K562 (cell line): ENCODE results near the gene MAP3K6. TPM values are rescaled to one million over a fixed set of nuclear protein-coding genes. Genes with fewer than 3 reads are reported as not detected.

Source experiments
- CTCF ChIP-seq, 3 experiments: IDR thresholded peaks in 2 of 3; conservative IDR thresholded peaks in 1 of 3; 2 replicates each; pipeline ENCODE4 v1.5.1; 2011 to 2012; ENCODE audit warnings: low read length in 3 of 3, mild to moderate bottlenecking in 3 of 3, control low read depth in 2 of 3, improper control_type of control experiment in 1 of 3, inconsistent platforms in 1 of 3, low read depth in 1 of 3, mixed read lengths in 1 of 3, moderate library complexity in 1 of 3; ENCODE audit not compliant: insufficient read depth in 2 of 3
- CXXC5 ChIP-seq: fragments of 250-450 bp; sonication (Bioruptor Pico); IDR thresholded peaks from 2 replicates; pipeline ENCODE4 v1.8.0; 2022; ENCODE audit warnings: inconsistent platforms, mild to moderate bottlenecking, moderate library complexity
- JUND ChIP-seq, 2 experiments: IDR thresholded peaks; 2 replicates in 1 of 2; 3 replicates in 1 of 2; pipeline ENCODE4 v1.6.1; 2011; ENCODE audit warnings: borderline replicate concordance in 2 of 2, low read depth in 2 of 2, low read length in 2 of 2, improper control_type of control experiment in 1 of 2, missing biosample characterization in 1 of 2, missing genetic modification characterization in 1 of 2, missing genetic modification reagents in 1 of 2
- L3MBTL2 ChIP-seq: fragments of 450-650 bp; IDR thresholded peaks from 2 replicates; pipeline ENCODE4 v1.6.1; 2016; ENCODE audit warnings: mild to moderate bottlenecking, moderate library complexity
- MTA3 ChIP-seq: fragments of 450-650 bp; formaldehyde crosslinking; IDR thresholded peaks from 2 replicates; pipeline ENCODE4 v1.6.1; 2017; ENCODE audit warnings: mild to moderate bottlenecking, borderline replicate concordance
- MYNN ChIP-seq, 2 experiments: sonication (generic); formaldehyde crosslinking in 1 of 2; IDR thresholded peaks; 2 replicates each; pipeline versions ENCODE4 v1.5.0 to v1.6.1; 2016 to 2020; ENCODE audit warnings: antibody characterized with exemption in 1 of 2, missing genetic modification reagents in 1 of 2
- NR4A1 ChIP-seq, 2 experiments: fragments of 250-450 bp in 1 of 2; fragments of 450-650 bp in 1 of 2; sonication (Bioruptor Pico) in 1 of 2; IDR thresholded peaks; 2 replicates each; pipeline versions ENCODE4 v1.4.0 to v1.6.1; 2016 to 2020; ENCODE audit warnings: mild to moderate bottlenecking in 2 of 2, missing compliant biosample characterization in 1 of 2, missing genetic modification characterization in 1 of 2, moderate library complexity in 1 of 2
- RFX5 ChIP-seq: IDR thresholded peaks from 2 replicates; pipeline ENCODE4 v1.6.1; 2011; ENCODE audit warnings: low read depth, mild to moderate bottlenecking, improper control_type of control experiment, low read length
- RNF2 ChIP-seq: sonication (generic); IDR thresholded peaks from 2 replicates; pipeline ENCODE4 v1.6.1; 2016
- SMAD4 ChIP-seq: fragments of 250-450 bp; sonication (Bioruptor Pico); conservative IDR thresholded peaks from 2 replicates; pipeline ENCODE4 v1.8.0; 2021; ENCODE audit warnings: inconsistent platforms, mild to moderate bottlenecking, moderate library complexity
- SMARCE1 ChIP-seq: fragments of 450-650 bp; IDR thresholded peaks from 2 replicates; pipeline ENCODE4 v1.7.1; 2016; ENCODE audit warnings: mild to moderate bottlenecking
- TCF3 ChIP-seq: sonication (generic); formaldehyde crosslinking; IDR thresholded peaks from 2 replicates; pipeline ENCODE4 v1.4.0; 2020; ENCODE audit warnings: mild to moderate bottlenecking, missing genetic modification reagents
- TEAD1 ChIP-seq, 2 experiments: fragments of 450-650 bp in 1 of 2; sonication (generic) in 1 of 2; formaldehyde crosslinking; IDR thresholded peaks; 2 replicates each; pipeline versions ENCODE4 v1.4.0 to v1.8.0; 2020 to 2022; ENCODE audit warnings: mild to moderate bottlenecking in 2 of 2, missing genetic modification reagents in 1 of 2
- ZKSCAN1 ChIP-seq: fragments of 150-350 bp; IDR thresholded peaks from 2 replicates; pipeline ENCODE4 v1.6.1; 2016; ENCODE audit warnings: low read depth, low read length
- ZNF263 ChIP-seq: sonication (generic); formaldehyde crosslinking; IDR thresholded peaks from 2 replicates; pipeline ENCODE4 v1.8.0; 2022; ENCODE audit warnings: mild to moderate bottlenecking, missing genetic modification reagents, borderline replicate concordance
- ZSCAN32 ChIP-seq: fragments of 450-650 bp; formaldehyde crosslinking; IDR thresholded peaks from 2 replicates; pipeline ENCODE4 v1.4.0; 2020; ENCODE audit warnings: mild to moderate bottlenecking, moderate library complexity
- polyA plus RNA-seq, 8 experiments: library from polyadenylated mRNA; depleted of rRNA in 4 of 8; stranded (reverse) in 5 of 8; unstranded in 3 of 8; fragments of >200 nt; fragmentation: Nextera tagmentation in 2 of 8; fragmentation: Illumina TruSeq in 1 of 8; extraction: Ambion mirVana in 2 of 8; extraction: Trizol in 1 of 8; gene quantifications; 2 replicates each; pipeline versions ENCODE4 v1.2.1 to v1.2.3, GENCODE V29; 2011 to 2014; ENCODE audit warnings: inconsistent platforms in 1 of 8, missing spikeins in 1 of 8
- total RNA-seq, 7 experiments: library from RNA; depleted of rRNA in 6 of 7; stranded (reverse); fragments of >200 nt in 6 of 7; fragmentation: Illumina TruSeq in 2 of 7; extraction: Trizol in 2 of 7; gene quantifications; 2 replicates each; pipeline versions ENCODE4 v1.2.1 to v1.2.3, GENCODE V29; 2011 to 2021; ENCODE audit warnings: low replicate concordance in 1 of 7
- TF ChIP-seq, protein P1 (sequence below): sonication (generic); formaldehyde crosslinking; IDR thresholded peaks from 2 replicates; pipeline ENCODE4 v1.8.0; 2022; ENCODE audit warnings: mild to moderate bottlenecking, missing genetic modification reagents
- TF ChIP-seq, protein P2 (sequence below): sonication (generic); formaldehyde crosslinking; IDR thresholded peaks from 2 replicates; pipeline ENCODE4 v1.8.1; 2023; ENCODE audit warnings: mild to moderate bottlenecking, missing genetic modification reagents

The MAP3K6 gene
- total and polyA plus RNA-seq, 9 of the 15 experiments (the other 6 are each of a cell fraction or from before 2014, with no cell fraction given): 0.99 to 21.9 (median 7.0) TPM

DNA sequence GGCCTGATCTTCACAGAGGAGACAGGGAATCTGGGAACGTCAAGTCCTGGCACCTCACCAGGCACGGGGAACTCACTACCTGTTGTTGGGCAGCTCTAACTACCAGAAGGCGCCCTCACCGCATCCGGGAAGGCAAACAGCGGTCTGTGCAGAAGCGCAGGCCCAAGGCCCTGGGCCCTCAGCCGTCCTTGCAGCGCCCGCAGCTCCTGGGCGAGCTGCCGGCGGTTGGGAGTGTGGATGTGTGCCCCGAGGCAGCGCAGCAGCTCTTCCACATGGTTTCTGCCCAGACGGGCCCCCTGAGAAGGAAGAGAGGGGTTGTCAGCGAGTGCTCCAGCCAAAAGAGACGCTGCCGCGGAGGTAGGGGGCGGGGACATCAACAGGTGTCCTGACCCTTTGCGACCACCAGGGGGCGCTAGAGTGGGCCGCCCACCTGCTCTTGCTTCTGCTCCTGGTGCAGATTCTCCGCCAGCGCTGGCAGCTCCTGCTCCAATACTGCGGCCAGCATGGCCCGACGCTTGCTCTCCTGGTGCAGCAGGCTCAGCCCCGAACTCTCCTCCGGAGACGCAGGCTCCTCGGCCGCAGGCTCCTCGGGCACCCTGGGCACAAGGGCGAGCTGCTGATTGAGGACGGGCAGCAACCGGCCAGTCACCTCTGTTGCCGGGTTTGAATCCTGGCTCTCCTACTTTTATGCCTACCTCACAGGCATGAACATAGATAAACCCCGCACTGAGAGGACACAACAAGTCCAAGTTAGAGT lies 9.3 kb downstream of the MAP3K6 start (continued):
- TF ChIP-seq, protein P1, sequence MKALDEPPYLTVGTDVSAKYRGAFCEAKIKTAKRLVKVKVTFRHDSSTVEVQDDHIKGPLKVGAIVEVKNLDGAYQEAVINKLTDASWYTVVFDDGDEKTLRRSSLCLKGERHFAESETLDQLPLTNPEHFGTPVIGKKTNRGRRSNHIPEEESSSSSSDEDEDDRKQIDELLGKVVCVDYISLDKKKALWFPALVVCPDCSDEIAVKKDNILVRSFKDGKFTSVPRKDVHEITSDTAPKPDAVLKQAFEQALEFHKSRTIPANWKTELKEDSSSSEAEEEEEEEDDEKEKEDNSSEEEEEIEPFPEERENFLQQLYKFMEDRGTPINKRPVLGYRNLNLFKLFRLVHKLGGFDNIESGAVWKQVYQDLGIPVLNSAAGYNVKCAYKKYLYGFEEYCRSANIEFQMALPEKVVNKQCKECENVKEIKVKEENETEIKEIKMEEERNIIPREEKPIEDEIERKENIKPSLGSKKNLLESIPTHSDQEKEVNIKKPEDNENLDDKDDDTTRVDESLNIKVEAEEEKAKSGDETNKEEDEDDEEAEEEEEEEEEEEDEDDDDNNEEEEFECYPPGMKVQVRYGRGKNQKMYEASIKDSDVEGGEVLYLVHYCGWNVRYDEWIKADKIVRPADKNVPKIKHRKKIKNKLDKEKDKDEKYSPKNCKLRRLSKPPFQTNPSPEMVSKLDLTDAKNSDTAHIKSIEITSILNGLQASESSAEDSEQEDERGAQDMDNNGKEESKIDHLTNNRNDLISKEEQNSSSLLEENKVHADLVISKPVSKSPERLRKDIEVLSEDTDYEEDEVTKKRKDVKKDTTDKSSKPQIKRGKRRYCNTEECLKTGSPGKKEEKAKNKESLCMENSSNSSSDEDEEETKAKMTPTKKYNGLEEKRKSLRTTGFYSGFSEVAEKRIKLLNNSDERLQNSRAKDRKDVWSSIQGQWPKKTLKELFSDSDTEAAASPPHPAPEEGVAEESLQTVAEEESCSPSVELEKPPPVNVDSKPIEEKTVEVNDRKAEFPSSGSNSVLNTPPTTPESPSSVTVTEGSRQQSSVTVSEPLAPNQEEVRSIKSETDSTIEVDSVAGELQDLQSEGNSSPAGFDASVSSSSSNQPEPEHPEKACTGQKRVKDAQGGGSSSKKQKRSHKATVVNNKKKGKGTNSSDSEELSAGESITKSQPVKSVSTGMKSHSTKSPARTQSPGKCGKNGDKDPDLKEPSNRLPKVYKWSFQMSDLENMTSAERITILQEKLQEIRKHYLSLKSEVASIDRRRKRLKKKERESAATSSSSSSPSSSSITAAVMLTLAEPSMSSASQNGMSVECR (CRISPR knock-in tag): 0 out of 2 replicates have a peak, but pooled peaks have one; percentile 58
- TF ChIP-seq NR4A1 (CRISPR knock-in tag; IDR thresholded peaks at IDR 0.05): 0 out of 2 replicates have a peak, but pooled peaks have one; percentile 27
- no peak for TF ChIP-seq NR4A1 (tag; IDR thresholded peaks at IDR 0.05)
- peak; percentile 37; the same call in 1 of the 2 replicates for TF ChIP-seq JUND (IDR thresholded peaks at IDR 0.05; ENCODE audit: borderline replicate concordance, low read depth, low read length)
- no peak; the same call in 2 of the 3 replicates for TF ChIP-seq JUND (tag; IDR thresholded peaks at IDR 0.05; ENCODE audit: borderline replicate concordance, low read depth, low read length)
- TF ChIP-seq CXXC5 (CRISPR knock-in tag): peak; percentile 51; the same call in 1 of the 2 replicates
- TF ChIP-seq ZKSCAN1: 0 out of 2 replicates have a peak, but pooled peaks have one; percentile 54
- TF ChIP-seq MYNN (IDR thresholded peaks at IDR 0.05): 0 out of 2 replicates have a peak, but pooled peaks have one; percentile 17
- TF ChIP-seq MYNN (CRISPR knock-in tag; IDR thresholded peaks at IDR 0.05): no peak
- 0 out of 2 replicates have a peak, but pooled peaks have one; percentile 28 for TF ChIP-seq RFX5
- TF ChIP-seq MTA3: no peak; the same call in 1 of the 2 replicates
- TF ChIP-seq SMAD4 (CRISPR knock-in tag): 0 out of 2 replicates have a peak, but pooled peaks have one; percentile 31
- TF ChIP-seq ZSCAN32: no peak
- peak; percentile 51; the same call in 1 of the 2 replicates for TF ChIP-seq ZNF263 (CRISPR knock-in tag)
- no peak for TF ChIP-seq TCF3 (CRISPR knock-in tag)
- TF ChIP-seq TEAD1 (CRISPR knock-in tag; IDR thresholded peaks at IDR 0.05): peak in 1 of 2 experiments; percentile 54; a peak in 1 of 4 replicates
- TF ChIP-seq RNF2: no peak
- TF ChIP-seq, protein P2, sequence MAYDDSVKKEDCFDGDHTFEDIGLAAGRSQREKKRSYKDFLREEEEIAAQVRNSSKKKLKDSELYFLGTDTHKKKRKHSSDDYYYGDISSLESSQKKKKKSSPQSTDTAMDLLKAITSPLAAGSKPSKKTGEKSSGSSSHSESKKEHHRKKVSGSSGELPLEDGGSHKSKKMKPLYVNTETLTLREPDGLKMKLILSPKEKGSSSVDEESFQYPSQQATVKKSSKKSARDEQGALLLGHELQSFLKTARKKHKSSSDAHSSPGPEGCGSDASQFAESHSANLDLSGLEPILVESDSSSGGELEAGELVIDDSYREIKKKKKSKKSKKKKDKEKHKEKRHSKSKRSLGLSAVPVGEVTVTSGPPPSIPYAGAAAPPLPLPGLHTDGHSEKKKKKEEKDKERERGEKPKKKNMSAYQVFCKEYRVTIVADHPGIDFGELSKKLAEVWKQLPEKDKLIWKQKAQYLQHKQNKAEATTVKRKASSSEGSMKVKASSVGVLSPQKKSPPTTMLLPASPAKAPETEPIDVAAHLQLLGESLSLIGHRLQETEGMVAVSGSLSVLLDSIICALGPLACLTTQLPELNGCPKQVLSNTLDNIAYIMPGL (CRISPR knock-in tag): peak; percentile 54; the same call in 1 of the 2 replicates
- peak; percentile 28; the same call in 1 of the 2 replicates for TF ChIP-seq SMARCE1
- TF ChIP-seq CTCF (IDR thresholded peaks at IDR 0.05 in 2 of 3, conservative IDR thresholded peaks at IDR 0.05 in 1 of 3; ENCODE audit: insufficient read depth in 2 of 3, low read depth in 1 of 3, low read length in 3 of 3): peak; percentile 95 to 98 (median 96)
- TF ChIP-seq L3MBTL2: peak; percentile 61
